ENCODE results near the gene CCR4.

CCR4 gene

GRCh38 chr3:32910954-32911353 lies 40.5 kb upstream of the CCR4 start:
- H3K79me1 ChIP-seq (ENCODE audit: low read length) = no peaks in the 10 kb centered on the region
- no peak overlapping the region for H2BK12ac ChIP-seq (ENCODE audit: low read length)
- no peaks in the 10 kb centered on the region for H3K79me2 ChIP-seq (ENCODE audit: control insufficient read depth, insufficient read depth, low read length, poor library complexity)
- H3K14ac ChIP-seq (ENCODE audit: low read length) = no peak overlapping the region
- H3K36me3 ChIP-seq (ENCODE audit: control insufficient read depth in 1 of 2, insufficient read depth in 2 of 2, low read length in 2 of 2) = no peaks in the 10 kb centered on the region
- H2AK5ac ChIP-seq (ENCODE audit: low read length) = no peak overlapping the region
- H3K4me3 ChIP-seq (ENCODE audit: low read depth, low read length) = no peak overlapping the region
- H2AFZ ChIP-seq (ENCODE audit: insufficient read depth, low read length, poor library complexity) = no peak overlapping the region
- DNase-seq = no peak
- no CpG with 5 or more reads among the region's 2 CpGs for WGBS (ENCODE audit: extremely low coverage, insufficient coverage, insufficient read length)
- no peak overlapping the region for H3K4ac ChIP-seq (ENCODE audit: low read depth, low read length)
- no peak overlapping the region for H3K23ac ChIP-seq (ENCODE audit: low read length)
- H4K8ac ChIP-seq (ENCODE audit: low read depth, low read length) = no peak overlapping the region
- no peaks in the 10 kb centered on the region for H3K9me3 ChIP-seq (ENCODE audit: insufficient read depth, low read depth, low read length)
- H2BK5ac ChIP-seq (ENCODE audit: low read depth, low read length, poor library complexity) = no peak overlapping the region
- H4K12ac ChIP-seq (ENCODE audit: low read depth, low read length) = no peak overlapping the region
- H3K4me1 ChIP-seq (ENCODE audit: control insufficient read depth in 1 of 2, insufficient read depth in 2 of 2, low read length in 2 of 2) = no peaks in the 10 kb centered on the region
- no peak overlapping the region for H3K27ac ChIP-seq (ENCODE audit: low read depth, low read length)
- no peak overlapping the region for H3K9ac ChIP-seq (ENCODE audit: low read length)
- H4K91ac ChIP-seq (ENCODE audit: low read depth, low read length) = no peak overlapping the region
- H3K4me2 ChIP-seq (ENCODE audit: low read length) = no peak overlapping the region
- no peak overlapping the region for H3K18ac ChIP-seq (ENCODE audit: low read length)
- no peak overlapping the region for H2BK120ac ChIP-seq (ENCODE audit: insufficient read depth, low read length, poor library complexity)
- H3K27me3 ChIP-seq (ENCODE audit: insufficient read depth, low read length) = no peaks in the 10 kb centered on the region

- DNase-seq = no peak
- no peaks in the 10 kb centered on the region for H3K27me3 ChIP-seq (ENCODE audit: insufficient read depth, low read length)
- no peak overlapping the region for H3K9ac ChIP-seq (ENCODE audit: low read length)
- H3K36me3 ChIP-seq (ENCODE audit: control insufficient read depth in 1 of 2, insufficient read depth in 2 of 2, low read length in 2 of 2) = no peaks in the 10 kb centered on the region
- no peak overlapping the region for H2BK120ac ChIP-seq (ENCODE audit: insufficient read depth, low read length, poor library complexity)
- no peak overlapping the region for H2AFZ ChIP-seq (ENCODE audit: insufficient read depth, low read length, poor library complexity)
- no peak overlapping the region for H3K23ac ChIP-seq (ENCODE audit: low read length)
- H3K79me1 ChIP-seq (ENCODE audit: low read length) = no peaks in the 10 kb centered on the region
- H3K18ac ChIP-seq (ENCODE audit: low read length) = no peak overlapping the region
- no peak overlapping the region for H4K91ac ChIP-seq (ENCODE audit: low read depth, low read length)
- no peaks in the 10 kb centered on the region for H3K4me1 ChIP-seq (ENCODE audit: control insufficient read depth in 1 of 2, insufficient read depth in 2 of 2, low read length in 2 of 2)
- no peak overlapping the region for H4K12ac ChIP-seq (ENCODE audit: low read depth, low read length)
- H2BK5ac ChIP-seq (ENCODE audit: low read depth, low read length, poor library complexity) = no peak overlapping the region
- no peak overlapping the region for H2BK12ac ChIP-seq (ENCODE audit: low read length)
- no CpG with 5 or more reads among the region's 1 CpG for WGBS (ENCODE audit: extremely low coverage, insufficient coverage, insufficient read length)
- H3K79me2 ChIP-seq (ENCODE audit: control insufficient read depth, insufficient read depth, low read length, poor library complexity) = no peaks in the 10 kb centered on the region
- no peak overlapping the region for H3K4ac ChIP-seq (ENCODE audit: low read depth, low read length)
- no peak overlapping the region for H2AK5ac ChIP-seq (ENCODE audit: low read length)
- H3K4me3 ChIP-seq (ENCODE audit: low read depth, low read length) = no peak overlapping the region
- H4K8ac ChIP-seq (ENCODE audit: low read depth, low read length) = no peak overlapping the region
- no peak overlapping the region for H3K4me2 ChIP-seq (ENCODE audit: low read length)
- no peak overlapping the region for H3K27ac ChIP-seq (ENCODE audit: low read depth, low read length)
- no peaks in the 10 kb centered on the region for H3K9me3 ChIP-seq (ENCODE audit: insufficient read depth, low read depth, low read length)
- H3K14ac ChIP-seq (ENCODE audit: low read length) = no peak overlapping the region
Measured at GRCh38 chr3:32912046-32912445, 39.4 kb upstream of the CCR4 start.

- Histone ChIP-seq H3K4ac (ENCODE audit: low read depth, low read length) (no peak overlapping the region), H3K9me3 (ENCODE audit: insufficient read depth, low read depth, low read length) (no peaks in the 10 kb centered on the region), H3K4me2 (ENCODE audit: low read length) (no peak overlapping the region), H3K27me3 (ENCODE audit: insufficient read depth, low read length) (no peaks in the 10 kb centered on the region), H4K8ac (ENCODE audit: low read depth, low read length) (no peak overlapping the region), H2BK120ac (ENCODE audit: insufficient read depth, low read length, poor library complexity) (no peak overlapping the region), H3K36me3 (ENCODE audit: control insufficient read depth in 1 of 2, insufficient read depth in 2 of 2, low read length in 2 of 2) (no peaks in the 10 kb centered on the region), H3K79me2 (ENCODE audit: control insufficient read depth, insufficient read depth, low read length, poor library complexity) (no peaks in the 10 kb centered on the region), H2BK5ac (ENCODE audit: low read depth, low read length, poor library complexity) (no peak overlapping the region), H3K79me1 (ENCODE audit: low read length) (no peaks in the 10 kb centered on the region), H3K14ac (ENCODE audit: low read length) (no peak overlapping the region), H3K18ac (ENCODE audit: low read length) (no peak overlapping the region), H3K23ac (ENCODE audit: low read length) (no peak overlapping the region), H3K4me3 (ENCODE audit: low read depth, low read length) (no peak overlapping the region), H3K27ac (ENCODE audit: low read depth, low read length) (no peak overlapping the region), H2AFZ (ENCODE audit: insufficient read depth, low read length, poor library complexity) (no peak overlapping the region), H3K4me1 (ENCODE audit: control insufficient read depth in 1 of 2, insufficient read depth in 2 of 2, low read length in 2 of 2) (no peaks in the 10 kb centered on the region), H2BK12ac (ENCODE audit: low read length) (no peak overlapping the region), H4K12ac (ENCODE audit: low read depth, low read length) (no peak overlapping the region), H3K9ac (ENCODE audit: low read length) (no peak overlapping the region), H2AK5ac (ENCODE audit: low read length) (no peak overlapping the region), H4K91ac (ENCODE audit: low read depth, low read length) (no peak overlapping the region)
- DNase-seq = peak in 1 of 2 donors; percentile 50
- no CpG with 5 or more reads among the region's 7 CpGs for WGBS (ENCODE audit: extremely low coverage, insufficient coverage, insufficient read length)
Measured at GRCh38 chr3:32913790-32914446, 37.5 kb upstream of the CCR4 start.

- H4K8ac ChIP-seq (ENCODE audit: low read depth, low read length) = no peak overlapping the region
- H2AK5ac ChIP-seq (ENCODE audit: low read length) = no peak overlapping the region
- no peak overlapping the region for H3K14ac ChIP-seq (ENCODE audit: low read length)
- H3K23ac ChIP-seq (ENCODE audit: low read length) = no peak overlapping the region
- H3K4me3 ChIP-seq (ENCODE audit: low read depth, low read length) = no peak overlapping the region
- H2BK12ac ChIP-seq (ENCODE audit: low read length) = no peak overlapping the region
- H3K4me2 ChIP-seq (ENCODE audit: low read length) = no peak overlapping the region
- H3K27ac ChIP-seq (ENCODE audit: low read depth, low read length) = no peak overlapping the region
- no peaks in the 10 kb centered on the region for H3K4me1 ChIP-seq (ENCODE audit: control insufficient read depth in 1 of 2, insufficient read depth in 2 of 2, low read length in 2 of 2)
- no peak overlapping the region for H2BK120ac ChIP-seq (ENCODE audit: insufficient read depth, low read length, poor library complexity)
- no peak for DNase-seq
- no peaks in the 10 kb centered on the region for H3K27me3 ChIP-seq (ENCODE audit: insufficient read depth, low read length)
- no peaks in the 10 kb centered on the region for H3K36me3 ChIP-seq (ENCODE audit: control insufficient read depth in 1 of 2, insufficient read depth in 2 of 2, low read length in 2 of 2)
- H3K79me2 ChIP-seq (ENCODE audit: control insufficient read depth, insufficient read depth, low read length, poor library complexity) = no peaks in the 10 kb centered on the region
- no peak overlapping the region for H3K9ac ChIP-seq (ENCODE audit: low read length)
- H2BK5ac ChIP-seq (ENCODE audit: low read depth, low read length, poor library complexity) = no peak overlapping the region
- no peak overlapping the region for H3K18ac ChIP-seq (ENCODE audit: low read length)
- 100% methylated on average over 1 of the region's 2 CpGs for WGBS (ENCODE audit: extremely low coverage, insufficient coverage, insufficient read length)
- H3K9me3 ChIP-seq (ENCODE audit: insufficient read depth, low read depth, low read length) = no peaks in the 10 kb centered on the region
- H3K79me1 ChIP-seq (ENCODE audit: low read length) = no peaks in the 10 kb centered on the region
- H4K91ac ChIP-seq (ENCODE audit: low read depth, low read length) = no peak overlapping the region
- H4K12ac ChIP-seq (ENCODE audit: low read depth, low read length) = no peak overlapping the region
- H2AFZ ChIP-seq (ENCODE audit: insufficient read depth, low read length, poor library complexity) = no peak overlapping the region
- H3K4ac ChIP-seq (ENCODE audit: low read depth, low read length) = no peak overlapping the region
Measured at GRCh38 chr3:32919920-32920319, 31.5 kb upstream of the CCR4 start.

Data from trophoblast cell (in vitro differentiated cells and primary cell).